Adipose tissue (tissue), 3 donors: ENCODE measurements around the gene TBC1D8. TPM values are rescaled to one million over a fixed set of nuclear protein-coding genes. Genes with fewer than 3 reads are reported as not detected.

Experiments
- H3K27ac ChIP-seq: one replicate; pipeline ENCODE4 v1.5.1; 2013; ENCODE audit warnings: low read depth, low read length
- WGBS, 3 donors: extraction: QIAGEN DNeasy Blood & Tissue Kit; methylation state at CpG; one replicate each; pipeline ENCODE4 v1.1.7; 2013; 5-methylcytosine and 5-hydroxymethylcytosine counted together
- polyA plus RNA-seq, 3 donors: library from polyadenylated mRNA; stranded (reverse); fragments of 200-250 nt; gene quantifications; one replicate each; pipeline ENCODE4 v1.2.3, GENCODE V29; 2013
- donor health status: healthy with polysubstance abuse.
- donor health status: Bipolar disorder and iron deficiency.
- donor health status: healthy.

Gene TBC1D8
- polyA plus RNA-seq, 3 donors: 10.2 to 19.9 (median 11.9) TPM

GRCh38 chr2:101146535-101146934 lies 4.6 kb downstream of the TBC1D8 start:
- H3K27ac ChIP-seq: no peak overlapping the region
- 75 to 80% (median 79%) methylated on average over 2 of the region's 2 CpGs for WGBS, 3 donors

DNA sequence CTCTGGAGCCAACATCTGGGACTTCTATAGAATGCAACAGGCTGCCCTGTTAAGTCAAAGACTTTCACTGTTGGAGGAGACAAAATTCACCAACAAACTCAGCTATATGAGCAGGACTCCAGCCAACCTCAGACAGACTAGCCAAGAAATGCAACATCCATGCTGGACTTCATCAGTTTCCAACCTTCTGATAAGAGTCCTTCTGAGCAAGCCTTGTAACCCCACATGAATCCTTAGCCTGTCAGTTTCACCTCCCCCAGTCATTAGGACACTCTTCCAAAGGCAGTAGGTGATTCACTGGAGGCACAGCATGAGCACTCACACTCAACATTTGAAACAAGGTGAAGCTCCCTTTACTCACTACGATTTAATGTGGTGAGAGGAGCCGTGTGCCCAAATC lies 5.8 kb downstream of the TBC1D8 start:
- whole genome bisulfite sequencing, 3 donors: 78 to 84% (median 79%) methylated on average over 2 of the region's 2 CpGs
- no peak overlapping the region for H3K27ac ChIP-seq

- no peak overlapping the region for H3K27ac ChIP-seq
- 97 to 100% (median 98%) methylated on average over 2 of the region's 2 CpGs for WGBS, 3 donors
Observed at GRCh38 chr2:101142163-101142562, 9.0 kb downstream of the TBC1D8 start.

GRCh38 chr2:101140978-101141655 lies 10.1 kb downstream of the TBC1D8 start:
- 55 to 83% (median 79%) methylated on average over 7 of the region's 7 CpGs for WGBS, 3 donors
- H3K27ac ChIP-seq: no peak overlapping the region

- H3K27ac ChIP-seq: no peak overlapping the region
- WGBS, 3 donors: 37 to 80% (median 66%) methylated on average over 7 of the region's 7 CpGs
Observed at GRCh38 chr2:101140237-101140636, 10.9 kb downstream of the TBC1D8 start.

- no peak overlapping the region for H3K27ac ChIP-seq
- WGBS, 3 donors: 91 to 96% (median 92%) methylated on average over 4 of the region's 4 CpGs
Observed at GRCh38 chr2:101139495-101139894, 11.7 kb downstream of the TBC1D8 start.

DNA sequence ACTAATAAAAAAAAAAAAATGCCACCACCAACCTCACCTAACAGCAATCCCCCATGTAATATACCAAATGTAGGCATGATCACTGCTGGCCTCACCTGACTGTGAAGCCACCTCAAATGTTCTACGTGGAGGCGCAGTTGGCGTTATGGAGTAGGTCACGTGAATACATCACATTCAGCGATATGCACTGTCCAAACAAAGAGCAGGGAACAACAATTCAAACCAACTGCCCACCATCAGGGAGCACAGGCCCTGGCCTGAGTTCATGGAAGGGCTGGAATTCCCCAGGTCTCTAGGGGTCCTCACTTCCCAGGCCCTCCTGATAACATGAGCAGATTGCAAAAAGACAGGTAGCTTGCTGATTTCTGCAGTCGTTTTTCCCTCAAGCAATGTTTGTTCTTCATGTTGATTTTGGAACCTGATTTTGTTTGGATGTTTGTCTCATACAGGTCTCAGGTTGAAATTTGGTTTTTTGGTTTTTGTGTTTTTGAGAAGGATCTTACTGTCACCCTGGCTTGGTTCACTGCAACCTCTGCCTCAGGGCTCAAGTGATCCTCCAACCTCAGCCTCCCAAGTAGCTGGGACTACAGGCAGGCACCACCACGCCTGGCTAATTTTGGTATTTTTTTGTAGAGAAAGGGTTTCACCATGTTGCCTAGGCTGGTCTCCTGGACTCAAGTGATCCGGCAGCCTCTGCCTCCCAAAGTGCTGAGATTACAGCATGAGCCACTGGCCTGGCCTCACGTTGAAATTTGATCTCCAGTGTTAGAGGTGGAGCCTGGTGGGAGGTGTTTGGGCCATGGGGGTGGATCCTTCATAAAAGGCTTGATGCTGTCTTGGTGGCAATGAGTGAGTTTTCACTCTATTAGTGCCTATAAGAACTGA lies 15.5 kb downstream of the TBC1D8 start:
- no peak overlapping the region for H3K27ac ChIP-seq

GRCh38 chr2:101133492-101134100 lies 17.6 kb downstream of the TBC1D8 start:
- H3K27ac ChIP-seq: no peak overlapping the region
- WGBS, 3 donors: 63 to 93% (median 72%) methylated on average over 2 of the region's 2 CpGs

More for the DNA sequence above, 15.5 kb downstream of the TBC1D8 start:
- WGBS, 3 donors: 45 to 92% (median 90%) methylated on average over 9 of the region's 9 CpGs

DNA sequence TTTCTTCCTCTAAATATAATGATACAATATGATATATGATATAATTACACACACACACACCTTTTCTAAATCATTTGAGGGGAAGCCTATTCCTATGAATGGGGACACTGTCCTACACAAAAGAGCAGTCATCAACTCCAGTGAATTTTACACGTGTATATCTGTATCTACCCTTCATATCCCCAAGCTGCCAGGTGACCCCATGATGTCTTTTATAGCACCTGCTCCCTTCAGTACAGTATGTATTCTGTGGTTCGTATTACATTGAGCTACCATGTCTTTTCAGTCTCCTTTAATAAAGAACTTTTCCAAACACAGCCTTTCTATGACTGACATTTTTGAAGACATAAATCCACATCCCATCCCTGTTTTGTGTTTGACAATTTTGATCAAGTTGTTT lies 19.0 kb downstream of the TBC1D8 start:
- no peak overlapping the region for H3K27ac ChIP-seq
- 71 to 88% (median 77%) methylated on average over 2 of the region's 2 CpGs for WGBS, 3 donors

- whole genome bisulfite sequencing, 3 donors: 87 to 96% (median 90%) methylated on average over 13 of the region's 13 CpGs
- H3K27ac ChIP-seq: no peak overlapping the region
Observed at GRCh38 chr2:101130081-101130480, 21.1 kb downstream of the TBC1D8 start.

DNA sequence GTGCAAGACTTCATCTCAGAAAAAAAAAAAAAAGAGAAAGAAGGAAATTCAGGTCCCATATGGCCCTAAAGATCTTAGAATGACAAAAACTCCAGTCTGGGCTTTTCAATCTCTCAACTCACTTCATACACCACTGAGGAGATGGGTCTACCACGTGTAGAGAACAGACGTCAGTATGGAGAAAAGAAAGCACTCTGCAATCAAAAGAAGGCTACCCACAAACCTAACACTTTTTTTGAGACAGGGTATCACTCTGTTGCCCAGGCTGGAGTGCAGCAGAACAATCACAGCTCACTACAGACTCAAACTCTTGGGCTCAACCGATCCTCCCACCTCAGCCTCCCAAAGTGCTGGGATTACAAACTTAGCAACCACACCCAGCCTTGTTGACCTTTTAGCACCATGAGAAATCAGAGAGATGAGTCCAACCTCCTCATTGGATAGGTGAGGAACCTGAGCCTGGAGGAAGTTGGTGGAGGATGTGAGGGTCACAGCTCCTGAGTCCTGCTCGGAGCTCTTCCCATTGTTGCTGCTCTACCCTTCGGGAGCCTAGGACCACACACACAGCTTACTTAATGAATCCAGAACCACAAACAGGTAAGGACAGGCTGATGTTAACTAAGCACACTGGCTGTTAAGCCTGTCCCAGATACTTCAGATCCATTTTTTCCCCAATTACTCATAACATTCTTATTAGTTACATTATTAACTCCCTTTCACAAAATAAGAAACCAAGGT lies 23.7 kb downstream of the TBC1D8 start:
- no peak overlapping the region for H3K27ac ChIP-seq
- WGBS, 3 donors: 72 to 90% (median 87%) methylated on average over 5 of the region's 5 CpGs

- 80 to 91% (median 83%) methylated on average over 3 of the region's 3 CpGs for WGBS, 3 donors
- H3K27ac ChIP-seq: no peak overlapping the region
Observed at GRCh38 chr2:101125808-101126207, 25.4 kb downstream of the TBC1D8 start.

GRCh38 chr2:101125374-101125773 lies 25.8 kb downstream of the TBC1D8 start:
- H3K27ac ChIP-seq: no peak overlapping the region
- WGBS, 3 donors: 21 to 54% (median 28%) methylated on average over 3 of the region's 3 CpGs

DNA sequence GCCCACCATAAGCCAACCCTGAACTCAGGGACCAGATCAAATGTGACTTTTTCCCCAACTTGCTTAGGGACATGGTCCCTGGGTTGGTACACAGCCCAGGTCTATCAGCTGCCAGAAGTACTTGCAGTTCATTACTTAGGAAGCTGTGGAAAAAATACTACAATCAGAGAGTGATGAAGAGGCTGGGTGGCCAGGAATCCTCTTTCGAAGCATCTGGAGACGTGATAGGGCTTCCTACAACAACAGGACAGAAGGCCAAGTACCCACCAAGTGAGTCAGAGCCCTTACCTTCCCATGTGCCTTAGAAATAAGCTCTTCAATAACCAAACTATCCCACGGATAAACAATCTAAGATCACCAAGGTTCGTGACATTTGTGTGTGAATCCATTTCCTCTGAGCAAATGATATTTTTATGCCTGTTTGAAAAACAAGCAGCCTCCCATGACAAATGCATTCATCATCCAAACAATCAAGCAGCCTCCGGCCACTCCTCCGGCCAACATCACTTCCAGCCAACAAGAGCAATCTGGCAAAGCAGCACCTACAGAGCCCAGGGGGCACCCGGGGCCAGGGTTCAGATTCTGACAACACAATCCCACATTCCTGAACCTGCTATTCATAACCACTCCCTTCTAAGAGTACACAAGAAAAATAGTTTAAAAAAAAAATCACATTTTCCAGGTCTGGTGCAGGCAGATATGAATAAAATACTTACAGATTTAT lies 26.4 kb downstream of the TBC1D8 start:
- WGBS, 3 donors: 27 to 30% (median 27%) methylated on average over 7 of the region's 7 CpGs
- H3K27ac ChIP-seq: no peak overlapping the region

GRCh38 chr2:101123795-101124471 lies 27.2 kb downstream of the TBC1D8 start:
- 67 to 73% (median 68%) methylated on average over 5 of the region's 5 CpGs for WGBS, 3 donors
- H3K27ac ChIP-seq: no peak overlapping the region

DNA sequence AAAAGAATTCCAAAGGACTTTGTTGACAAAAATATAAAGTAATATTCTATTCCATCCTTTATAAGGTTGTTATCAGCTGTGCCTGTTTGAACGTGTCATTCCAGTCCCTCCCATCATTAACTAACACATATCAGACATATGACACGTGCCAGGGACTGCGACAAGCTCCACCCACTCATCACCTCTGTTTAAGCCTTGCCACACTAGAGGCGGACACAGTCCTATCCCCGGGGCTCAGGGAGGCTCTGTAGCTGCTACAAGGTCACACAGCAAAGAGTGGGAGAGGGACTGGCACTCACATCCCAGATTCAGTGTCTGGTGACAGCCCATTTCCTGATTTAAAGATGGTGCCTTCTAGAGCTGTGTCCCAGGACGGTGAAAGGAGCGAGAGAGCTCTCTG lies 30.0 kb downstream of the TBC1D8 start:
- WGBS, 3 donors: 52 to 90% (median 84%) methylated on average over 7 of the region's 7 CpGs
- H3K27ac ChIP-seq: no peak overlapping the region

DNA sequence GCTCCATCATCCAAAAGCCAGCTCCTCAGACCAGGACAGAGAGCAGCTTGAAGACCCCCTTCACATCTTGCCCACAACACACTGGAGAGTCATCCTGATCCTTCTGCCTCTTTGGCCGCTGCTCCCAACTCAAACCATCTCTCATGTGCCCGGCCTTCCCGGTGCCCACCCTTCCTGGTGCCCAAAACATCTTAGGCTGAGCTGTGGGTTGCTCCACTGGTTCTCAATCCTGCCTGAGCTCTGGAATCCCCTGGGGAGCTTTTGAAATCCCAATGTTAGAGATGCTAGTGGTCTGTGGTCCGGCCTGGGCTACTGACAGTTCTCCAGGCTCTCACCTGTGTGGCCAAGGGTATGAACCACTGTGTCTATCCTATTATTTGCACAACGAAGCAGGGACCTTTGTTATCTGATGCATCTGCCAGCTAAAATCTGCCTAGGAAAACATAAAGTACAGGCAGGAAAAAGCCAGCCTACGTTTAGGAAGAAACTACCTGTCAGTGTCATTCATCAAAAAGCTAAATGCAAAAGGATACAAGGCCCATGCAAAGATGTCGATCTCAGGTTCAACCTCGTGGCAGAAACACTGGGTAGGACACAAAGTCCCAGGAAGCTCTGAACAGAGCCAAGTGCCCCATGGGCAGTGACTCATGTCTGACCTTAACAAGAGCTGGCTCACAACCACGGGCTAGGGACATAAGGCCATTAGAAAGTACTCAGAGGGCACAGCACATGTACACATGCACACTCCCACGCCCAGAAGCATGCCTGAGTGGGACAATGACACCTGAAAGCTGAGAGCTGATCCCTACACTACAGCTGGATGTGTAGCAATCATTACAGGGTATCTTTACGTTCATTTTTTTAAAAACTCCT lies 30.8 kb downstream of the TBC1D8 start:
- H3K27ac ChIP-seq: no peak overlapping the region
- WGBS, 3 donors: 46 to 78% (median 70%) methylated on average over 11 of the region's 11 CpGs
